ENCODE measurements around the gene NUDT7. TPM values are rescaled to one million over a fixed set of nuclear protein-coding genes. Genes with fewer than 3 reads are reported as not detected.

Gene NUDT7
- total and polyA plus RNA-seq, 9 of the 15 experiments (the other 6 are each of a cell fraction or from before 2014, with no cell fraction given), result 5.6 to 24.2 (median 10.5) TPM

DNA sequence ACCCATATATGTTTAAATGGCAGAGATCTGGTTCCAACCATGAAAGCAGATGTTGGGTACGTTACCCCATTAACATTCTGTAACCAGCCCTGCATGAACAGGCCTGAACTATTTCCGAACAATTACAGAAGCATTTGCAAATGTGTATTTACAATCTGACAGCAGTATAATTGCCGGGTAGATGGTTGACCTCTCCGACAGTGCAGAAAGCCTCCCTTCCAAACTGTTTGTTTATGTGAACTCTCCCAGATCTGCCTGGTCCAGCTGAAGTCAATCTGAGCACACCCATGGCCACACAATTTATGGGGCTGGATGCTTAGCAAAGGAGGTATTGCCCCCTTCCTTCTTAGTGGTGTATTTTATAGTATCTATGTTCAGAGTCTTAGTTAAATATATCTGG, 21.8 kb downstream of the NUDT7 start:
- 2% methylated on average over 4 of the region's 4 CpGs for WGBS (ENCODE audit: insufficient coverage, low coverage, missing lambda C conversion rate)
- DNase-seq (ENCODE audit: extremely low read depth in 1 of 4, low spot score in 3 of 4) (no peak), ATAC-seq (no peak), FAIRE-seq (no peak)
- ChIA-PET POLR2A (no interaction called here), CTCF (ENCODE audit: low intra/inter-chr PET ratio) (no interaction called here)
- Histone ChIP-seq H3K9me1 (ENCODE audit: control insufficient read depth, insufficient read depth, low read length) (no peaks in the 10 kb centered on the region), H3K4me3 (no peak overlapping the region), H3K4me2 (ENCODE audit: insufficient read depth, low read length) (no peak overlapping the region), H3K79me2 (ENCODE audit: control insufficient read depth, insufficient read depth, low read length) (no peaks in the 10 kb centered on the region), H3K36me3 (ENCODE audit: control insufficient read depth, insufficient read depth, low read length) (no peaks in the 10 kb centered on the region), H3K9me3 (replicated peaks; ENCODE audit: control insufficient read depth, insufficient read depth, low read depth, low read length) (no peaks in the 10 kb centered on the region), H3K4me1 (replicated peaks in 1 of 2; ENCODE audit: control insufficient read depth in 2 of 2, insufficient read depth in 2 of 2, low read length in 2 of 2) (peaks cover 0 to 5% of the 10 kb centered on the region in 2 experiments; a peak in 2 of 5 replicates), H3K9ac (ENCODE audit: insufficient read depth in 1 of 2, low read depth in 2 of 2, low read length in 2 of 2) (no peak overlapping the region), H4K20me1 (replicated peaks; ENCODE audit: control insufficient read depth, insufficient read depth, low read length) (no peaks in the 10 kb centered on the region), H3K27me3 (ENCODE audit: control insufficient read depth in 2 of 2, insufficient read depth in 2 of 2, low read length in 2 of 2) (peaks cover 3 to 11% of the 10 kb centered on the region in 2 experiments; a peak in 2 of 5 replicates), H3K27ac (ENCODE audit: extremely low read depth, low read depth, low read length) (no peak overlapping the region), H2AFZ (ENCODE audit: low read depth, low read length) (no peak overlapping the region)
- BruUV-seq (replicated peaks), result no TSS peak
- intact Hi-C loops (cut with micrococcal nuclease) (no loop called here), in situ Hi-C loops (cut with MboI) (no loop called here)
- TF ChIP-seq, protein P1, sequence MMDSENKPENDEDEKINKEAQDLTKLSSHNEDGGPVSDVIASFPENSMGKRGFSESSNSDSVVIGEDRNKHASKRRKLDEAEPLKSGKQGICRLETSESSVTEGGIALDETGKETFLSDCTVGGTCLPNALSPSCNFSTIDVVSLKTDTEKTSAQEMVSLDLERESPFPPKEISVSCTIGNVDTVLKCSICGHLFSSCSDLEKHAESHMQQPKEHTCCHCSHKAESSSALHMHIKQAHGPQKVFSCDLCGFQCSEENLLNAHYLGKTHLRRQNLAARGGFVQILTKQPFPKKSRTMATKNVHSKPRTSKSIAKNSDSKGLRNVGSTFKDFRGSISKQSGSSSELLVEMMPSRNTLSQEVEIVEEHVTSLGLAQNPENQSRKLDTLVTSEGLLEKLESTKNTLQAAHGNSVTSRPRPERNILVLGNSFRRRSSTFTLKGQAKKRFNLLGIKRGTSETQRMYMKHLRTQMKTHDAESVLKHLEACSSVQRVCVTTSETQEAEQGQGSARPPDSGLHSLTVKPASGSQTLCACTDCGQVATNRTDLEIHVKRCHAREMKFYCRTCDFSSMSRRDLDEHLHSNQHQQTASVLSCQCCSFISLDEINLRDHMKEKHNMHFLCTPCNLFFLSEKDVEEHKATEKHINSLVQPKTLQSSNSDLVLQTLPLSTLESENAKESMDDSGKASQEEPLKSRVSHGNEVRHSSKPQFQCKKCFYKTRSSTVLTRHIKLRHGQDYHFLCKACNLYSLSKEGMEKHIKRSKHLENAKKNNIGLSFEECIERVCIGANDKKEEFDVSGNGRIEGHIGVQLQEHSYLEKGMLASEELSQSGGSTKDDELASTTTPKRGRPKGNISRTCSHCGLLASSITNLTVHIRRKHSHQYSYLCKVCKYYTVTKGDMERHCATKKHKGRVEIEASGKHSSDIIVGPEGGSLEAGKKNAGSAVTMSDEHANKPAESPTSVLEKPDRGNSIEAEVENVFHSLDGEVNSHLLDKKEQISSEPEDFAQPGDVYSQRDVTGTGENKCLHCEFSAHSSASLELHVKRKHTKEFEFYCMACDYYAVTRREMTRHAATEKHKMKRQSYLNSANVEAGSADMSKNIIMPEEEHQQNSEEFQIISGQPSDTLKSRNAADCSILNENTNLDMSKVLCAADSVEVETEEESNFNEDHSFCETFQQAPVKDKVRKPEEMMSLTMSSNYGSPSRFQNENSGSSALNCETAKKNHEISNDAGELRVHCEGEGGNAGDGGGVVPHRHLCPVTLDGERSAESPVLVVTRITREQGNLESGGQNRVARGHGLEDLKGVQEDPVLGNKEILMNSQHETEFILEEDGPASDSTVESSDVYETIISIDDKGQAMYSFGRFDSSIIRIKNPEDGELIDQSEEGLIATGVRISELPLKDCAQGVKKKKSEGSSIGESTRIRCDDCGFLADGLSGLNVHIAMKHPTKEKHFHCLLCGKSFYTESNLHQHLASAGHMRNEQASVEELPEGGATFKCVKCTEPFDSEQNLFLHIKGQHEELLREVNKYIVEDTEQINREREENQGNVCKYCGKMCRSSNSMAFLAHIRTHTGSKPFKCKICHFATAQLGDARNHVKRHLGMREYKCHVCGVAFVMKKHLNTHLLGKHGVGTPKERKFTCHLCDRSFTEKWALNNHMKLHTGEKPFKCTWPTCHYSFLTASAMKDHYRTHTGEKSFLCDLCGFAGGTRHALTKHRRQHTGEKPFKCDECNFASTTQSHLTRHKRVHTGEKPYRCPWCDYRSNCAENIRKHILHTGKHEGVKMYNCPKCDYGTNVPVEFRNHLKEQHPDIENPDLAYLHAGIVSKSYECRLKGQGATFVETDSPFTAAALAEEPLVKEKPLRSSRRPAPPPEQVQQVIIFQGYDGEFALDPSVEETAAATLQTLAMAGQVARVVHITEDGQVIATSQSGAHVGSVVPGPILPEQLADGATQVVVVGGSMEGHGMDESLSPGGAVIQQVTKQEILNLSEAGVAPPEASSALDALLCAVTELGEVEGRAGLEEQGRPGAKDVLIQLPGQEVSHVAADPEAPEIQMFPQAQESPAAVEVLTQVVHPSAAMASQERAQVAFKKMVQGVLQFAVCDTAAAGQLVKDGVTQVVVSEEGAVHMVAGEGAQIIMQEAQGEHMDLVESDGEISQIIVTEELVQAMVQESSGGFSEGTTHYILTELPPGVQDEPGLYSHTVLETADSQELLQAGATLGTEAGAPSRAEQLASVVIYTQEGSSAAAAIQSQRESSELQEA (IDR thresholded peaks at IDR 0.05; ENCODE audit: low read depth), result no peak
- TF ChIP-seq, protein P2, sequence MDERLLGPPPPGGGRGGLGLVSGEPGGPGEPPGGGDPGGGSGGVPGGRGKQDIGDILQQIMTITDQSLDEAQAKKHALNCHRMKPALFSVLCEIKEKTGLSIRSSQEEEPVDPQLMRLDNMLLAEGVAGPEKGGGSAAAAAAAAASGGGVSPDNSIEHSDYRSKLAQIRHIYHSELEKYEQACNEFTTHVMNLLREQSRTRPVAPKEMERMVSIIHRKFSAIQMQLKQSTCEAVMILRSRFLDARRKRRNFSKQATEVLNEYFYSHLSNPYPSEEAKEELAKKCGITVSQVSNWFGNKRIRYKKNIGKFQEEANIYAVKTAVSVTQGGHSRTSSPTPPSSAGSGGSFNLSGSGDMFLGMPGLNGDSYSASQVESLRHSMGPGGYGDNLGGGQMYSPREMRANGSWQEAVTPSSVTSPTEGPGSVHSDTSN (CRISPR knock-in tag; IDR thresholded peaks at IDR 0.05; ENCODE audit: low read depth), result no peak
- TF ChIP-seq, protein P2 (tag; conservative IDR thresholded peaks at IDR 0.05; ENCODE audit: low read depth), result no peak
- TF ChIP-seq NEUROD1 (IDR thresholded peaks at IDR 0.05; ENCODE audit: borderline replicate concordance, low read depth, low read length, partially characterized antibody), result no peak
- TF ChIP-seq IRF2 (CRISPR knock-in tag; IDR thresholded peaks at IDR 0.05), result no peak
- TF ChIP-seq BCL6 (CRISPR knock-in tag; IDR thresholded peaks at IDR 0.05), result no peak
- no peak for TF ChIP-seq TAL1 (IDR thresholded peaks at IDR 0.05)
- TF ChIP-seq HNRNPK (IDR thresholded peaks at IDR 0.05; ENCODE audit: low read depth, low read length, poor library complexity, severe bottlenecking), result no peak
- TF ChIP-seq, protein P3, sequence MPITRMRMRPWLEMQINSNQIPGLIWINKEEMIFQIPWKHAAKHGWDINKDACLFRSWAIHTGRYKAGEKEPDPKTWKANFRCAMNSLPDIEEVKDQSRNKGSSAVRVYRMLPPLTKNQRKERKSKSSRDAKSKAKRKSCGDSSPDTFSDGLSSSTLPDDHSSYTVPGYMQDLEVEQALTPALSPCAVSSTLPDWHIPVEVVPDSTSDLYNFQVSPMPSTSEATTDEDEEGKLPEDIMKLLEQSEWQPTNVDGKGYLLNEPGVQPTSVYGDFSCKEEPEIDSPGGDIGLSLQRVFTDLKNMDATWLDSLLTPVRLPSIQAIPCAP (CRISPR knock-in tag; IDR thresholded peaks at IDR 0.05; ENCODE audit: borderline replicate concordance), result no peak

Data from K562 (cell line).